Upper lobe of right lung (tissue), 1 donor: Measurements from ENCODE around the gene CNIH1. TPM values are rescaled to one million over a fixed set of nuclear protein-coding genes. Genes with fewer than 3 reads are reported as not detected.
A peak's percentile ranks its signal among the peaks of the same experiment; 100 is the strongest.

Source experiments
- ATAC-seq: fragments of 200-7000 bp; cut with Tn5 transposase; one replicate; pipeline ENCODE4 v1.9.1; 2020; ENCODE audit warnings: mild to moderate bottlenecking, moderate library complexity
- DNase-seq: peaks from one replicate; pipeline ENCODE4 v3.0.0-alpha.2; 2020
- H3K27ac ChIP-seq: fragments of 200-600 bp; one replicate; pipeline ENCODE4 v1.8.0; 2022
- H3K27me3 ChIP-seq: fragments of 200-600 bp; one replicate; pipeline ENCODE4 v1.8.0; 2022; ENCODE audit warnings: mild to moderate bottlenecking
- H3K36me3 ChIP-seq: fragments of 200-600 bp; one replicate; pipeline ENCODE4 v1.8.0; 2022
- H3K4me1 ChIP-seq: fragments of 200-600 bp; one replicate; pipeline ENCODE4 v1.8.0; 2022
- H3K4me3 ChIP-seq: fragments of 200-600 bp; one replicate; pipeline ENCODE4 v1.8.0; 2022; ENCODE audit warnings: mild to moderate bottlenecking
- H3K9me3 ChIP-seq: fragments of 200-600 bp; one replicate; pipeline ENCODE4 v1.8.0; 2022
- CTCF ChIP-seq: fragments of 200-600 bp; IDR thresholded peaks from one replicate; pipeline ENCODE4 v1.8.0; 2022; ENCODE audit warnings: antibody characterized with exemption
- intact Hi-C: fragments of 100-400 bp; cut with DNase I; formaldehyde crosslinking; loops from one replicate; pipeline ENCODE4 v1.11.0; 2022
- total RNA-seq: library from RNA; stranded (reverse); fragmentation: NEBNext Ultra II Directional; extraction: Animal tissue kit (Norgen Biotek cat#: 25700); gene quantifications from one replicate; pipeline ENCODE4 v1.2.1, GENCODE V29; 2021
- donor health status: DM: no; HTN: yes; CAD: no; lungs with severe emphysema.

The CNIH1 gene
- total RNA-seq, 1 donor from 2014 or later, result 94.0 TPM

- Histone ChIP-seq H3K4me1 (peaks cover 5% of the 10 kb centered on the region), H3K27ac (no peak overlapping the region), H3K27me3 (no peaks in the 10 kb centered on the region), H3K36me3 (peaks cover 41% of the 10 kb centered on the region), H3K9me3 (no peaks in the 10 kb centered on the region), H3K4me3 (no peak overlapping the region)
- intact Hi-C loops, result no loop called here
- DNase-seq (no peak), ATAC-seq (no peak)
- no peak for TF ChIP-seq CTCF
Observed at GRCh38 chr14:54483073-54483745, 42.0 kb upstream of the CNIH1 start.

- Histone ChIP-seq H3K27me3 (no peaks in the 10 kb centered on the region), H3K27ac (no peak overlapping the region), H3K4me3 (no peak overlapping the region), H3K36me3 (peaks cover 54% of the 10 kb centered on the region), H3K4me1 (no peaks in the 10 kb centered on the region), H3K9me3 (no peaks in the 10 kb centered on the region)
- intact Hi-C loops, result no loop called here
- ATAC-seq (no peak), DNase-seq (no peak)
- TF ChIP-seq CTCF, result no peak
Observed at GRCh38 chr14:54481695-54482094, 40.5 kb upstream of the CNIH1 start.

- H3K9me3 ChIP-seq, result no peaks in the 10 kb centered on the region
- DNase-seq (no peak), ATAC-seq (no peak)
- H3K4me1 ChIP-seq, result no peaks in the 10 kb centered on the region
- H3K36me3 ChIP-seq, result peaks cover 58% of the 10 kb centered on the region
- H3K27ac ChIP-seq, result no peak overlapping the region
- TF ChIP-seq CTCF, result no peak
- no peaks in the 10 kb centered on the region for H3K27me3 ChIP-seq
- intact Hi-C loops, result no loop called here
- no peak overlapping the region for H3K4me3 ChIP-seq
Observed at GRCh38 chr14:54480830-54481562, 39.8 kb upstream of the CNIH1 start.

- H3K27me3 ChIP-seq, result no peaks in the 10 kb centered on the region
- intact Hi-C loops, result no loop called here
- H3K27ac ChIP-seq, result no peak overlapping the region
- H3K4me1 ChIP-seq, result no peaks in the 10 kb centered on the region
- TF ChIP-seq CTCF, result no peak
- no peaks in the 10 kb centered on the region for H3K9me3 ChIP-seq
- DNase-seq (no peak), ATAC-seq (peak; percentile 63)
- no peak overlapping the region for H3K4me3 ChIP-seq
- peaks cover 71% of the 10 kb centered on the region for H3K36me3 ChIP-seq
Observed at GRCh38 chr14:54478636-54479215, 37.6 kb upstream of the CNIH1 start.

- TF ChIP-seq CTCF, result no peak
- Histone ChIP-seq H3K36me3 (peaks cover 52% of the 10 kb centered on the region), H3K4me3 (no peak overlapping the region), H3K9me3 (no peaks in the 10 kb centered on the region), H3K27ac (no peak overlapping the region), H3K4me1 (no peaks in the 10 kb centered on the region), H3K27me3 (no peaks in the 10 kb centered on the region)
- intact Hi-C loops, result no loop called here
- no peak for ATAC-seq
- no peak for DNase-seq
Observed at GRCh38 chr14:54475911-54476310, 34.7 kb upstream of the CNIH1 start.
